Upper lobe of right lung (tissue), 1 donor: Measurements from ENCODE around the gene SLC35F3. TPM values are rescaled to one million over a fixed set of nuclear protein-coding genes. Genes with fewer than 3 reads are reported as not detected.

Experiments used
- ATAC-seq: fragments of 200-7000 bp; cut with Tn5 transposase; one replicate; pipeline ENCODE4 v1.9.1; 2020; ENCODE audit warnings: mild to moderate bottlenecking, moderate library complexity
- DNase-seq: peaks from one replicate; pipeline ENCODE4 v3.0.0-alpha.2; 2020
- H3K27ac ChIP-seq: fragments of 200-600 bp; one replicate; pipeline ENCODE4 v1.8.0; 2022
- H3K27me3 ChIP-seq: fragments of 200-600 bp; one replicate; pipeline ENCODE4 v1.8.0; 2022; ENCODE audit warnings: mild to moderate bottlenecking
- H3K36me3 ChIP-seq: fragments of 200-600 bp; one replicate; pipeline ENCODE4 v1.8.0; 2022
- H3K4me1 ChIP-seq: fragments of 200-600 bp; one replicate; pipeline ENCODE4 v1.8.0; 2022
- H3K4me3 ChIP-seq: fragments of 200-600 bp; one replicate; pipeline ENCODE4 v1.8.0; 2022; ENCODE audit warnings: mild to moderate bottlenecking
- H3K9me3 ChIP-seq: fragments of 200-600 bp; one replicate; pipeline ENCODE4 v1.8.0; 2022
- CTCF ChIP-seq: fragments of 200-600 bp; IDR thresholded peaks from one replicate; pipeline ENCODE4 v1.8.0; 2022; ENCODE audit warnings: antibody characterized with exemption
- intact Hi-C: fragments of 100-400 bp; cut with DNase I; formaldehyde crosslinking; loops from one replicate; pipeline ENCODE4 v1.11.0; 2022
- total RNA-seq: library from RNA; stranded (reverse); fragmentation: NEBNext Ultra II Directional; extraction: Animal tissue kit (Norgen Biotek cat#: 25700); gene quantifications from one replicate; pipeline ENCODE4 v1.2.1, GENCODE V29; 2021
- donor health status: DM: no; HTN: yes; CAD: no; lungs with severe emphysema.

SLC35F3 gene
- total RNA-seq, 1 donor from 2014 or later = 0.29 TPM

GRCh38 chr1:234093107-234093506, 188.6 kb downstream of the SLC35F3 start:
- no peak overlapping the region for H3K4me3 ChIP-seq
- H3K27me3 ChIP-seq = no peaks in the 10 kb centered on the region
- ATAC-seq (no peak), DNase-seq (no peak)
- no peak overlapping the region for H3K27ac ChIP-seq
- H3K36me3 ChIP-seq = no peaks in the 10 kb centered on the region
- intact Hi-C loops = no loop called here
- no peaks in the 10 kb centered on the region for H3K9me3 ChIP-seq
- TF ChIP-seq CTCF = no peak
- peaks cover 4% of the 10 kb centered on the region for H3K4me1 ChIP-seq

GRCh38 chr1:234093741-234094140, 189.3 kb downstream of the SLC35F3 start:
- intact Hi-C loops = no loop called here
- Histone ChIP-seq H3K27ac (no peak overlapping the region), H3K4me3 (no peak overlapping the region), H3K36me3 (no peaks in the 10 kb centered on the region), H3K27me3 (no peaks in the 10 kb centered on the region), H3K4me1 (peaks cover 4% of the 10 kb centered on the region), H3K9me3 (no peaks in the 10 kb centered on the region)
- DNase-seq = no peak
- peak; percentile 32 for ATAC-seq
- TF ChIP-seq CTCF = no peak

- no peak for ATAC-seq
- no peaks in the 10 kb centered on the region for H3K27me3 ChIP-seq
- H3K27ac ChIP-seq = no peak overlapping the region
Observed at GRCh38 chr1:234094172-234094571, 189.7 kb downstream of the SLC35F3 start.

GRCh38 chr1:234096161-234096770, 191.8 kb downstream of the SLC35F3 start:
- H3K27me3 ChIP-seq = no peaks in the 10 kb centered on the region
- no peak for DNase-seq
- no peaks in the 10 kb centered on the region for H3K9me3 ChIP-seq
- TF ChIP-seq CTCF = no peak
- H3K4me1 ChIP-seq = peaks cover 4% of the 10 kb centered on the region
- intact Hi-C loops = no loop called here
- H3K27ac ChIP-seq = no peak overlapping the region
- ATAC-seq = no peak
- H3K36me3 ChIP-seq = no peaks in the 10 kb centered on the region
- H3K4me3 ChIP-seq = no peak overlapping the region

More at GRCh38 chr1:234094172-234094571, 189.7 kb downstream of the SLC35F3 start:
- peaks cover 4% of the 10 kb centered on the region for H3K4me1 ChIP-seq
- no peak for DNase-seq
- H3K9me3 ChIP-seq = no peaks in the 10 kb centered on the region
- no peak for TF ChIP-seq CTCF
- no peaks in the 10 kb centered on the region for H3K36me3 ChIP-seq
- intact Hi-C loops = no loop called here
- H3K4me3 ChIP-seq = no peak overlapping the region

- no peak for ATAC-seq
- no peak for TF ChIP-seq CTCF
- intact Hi-C loops = no loop called here
Observed at GRCh38 chr1:234102583-234102982, 198.1 kb downstream of the SLC35F3 start.

GRCh38 chr1:234103198-234103597, 198.7 kb downstream of the SLC35F3 start:
- intact Hi-C loops = no loop called here
- DNase-seq = no peak
- Histone ChIP-seq H3K36me3 (no peaks in the 10 kb centered on the region), H3K27ac (no peak overlapping the region), H3K4me3 (no peak overlapping the region), H3K9me3 (no peaks in the 10 kb centered on the region), H3K27me3 (no peaks in the 10 kb centered on the region), H3K4me1 (no peaks in the 10 kb centered on the region)
- ATAC-seq = no peak
- no peak for TF ChIP-seq CTCF

More at GRCh38 chr1:234102583-234102982, 198.1 kb downstream of the SLC35F3 start:
- no peaks in the 10 kb centered on the region for H3K36me3 ChIP-seq
- no peaks in the 10 kb centered on the region for H3K9me3 ChIP-seq
- no peaks in the 10 kb centered on the region for H3K27me3 ChIP-seq
- no peak for DNase-seq
- H3K27ac ChIP-seq = no peak overlapping the region
- H3K4me3 ChIP-seq = no peak overlapping the region
- H3K4me1 ChIP-seq = no peaks in the 10 kb centered on the region
